K562 (cell line): ENCODE data around the gene COX18. TPM values are rescaled to one million over a fixed set of nuclear protein-coding genes. Genes with fewer than 3 reads are reported as not detected.

ENCODE experiments used
- ELF1 ChIP-seq: fragments of 200-800 bp; sonication (Bioruptor generic); IDR thresholded peaks from 2 replicates; pipeline ENCODE4 v1.6.1; 2016; ENCODE audit warnings: missing genetic modification characterization, missing compliant biosample characterization
- GABPA ChIP-seq: fragments of 200-800 bp; sonication (Bioruptor generic); conservative IDR thresholded peaks from 2 replicates; pipeline ENCODE4 v1.6.1; 2016; ENCODE audit warnings: low read depth, missing genetic modification characterization, missing compliant biosample characterization
- LCOR ChIP-seq: sonication (generic); formaldehyde crosslinking; IDR thresholded peaks from 2 replicates; pipeline ENCODE4 v1.8.0; 2022; ENCODE audit warnings: mild to moderate bottlenecking, missing genetic modification reagents
- MYC ChIP-seq, 2 experiments: fragments of 250-450 bp in 1 of 2; sonication (Bioruptor Pico) in 1 of 2; IDR thresholded peaks; 2 replicates each; pipeline versions ENCODE4 v1.5.1 to v1.6.1; 2012 to 2021; ENCODE audit warnings: low read depth in 2 of 2, borderline replicate concordance in 1 of 2, improper control_type of control experiment in 1 of 2, low read length in 1 of 2, mild to moderate bottlenecking in 1 of 2, moderate library complexity in 1 of 2
- NFRKB ChIP-seq: fragments of 450-650 bp; IDR thresholded peaks from 2 replicates; pipeline ENCODE4 v1.6.1; 2016; ENCODE audit warnings: low read depth
- NR2C1 ChIP-seq, 2 experiments: fragments of 450-650 bp; IDR thresholded peaks; 2 replicates each; pipeline ENCODE4 v1.6.1; 2017; ENCODE audit warnings: mild to moderate bottlenecking in 2 of 2, antibody characterized with exemption in 1 of 2, inconsistent platforms in 1 of 2, missing compliant biosample characterization in 1 of 2, missing genetic modification characterization in 1 of 2
- POLR2AphosphoS2 ChIP-seq: IDR thresholded peaks from 2 replicates; pipeline ENCODE4 v1.6.1; 2012; ENCODE audit warnings: low read length, improper control_type of control experiment
- SMARCE1 ChIP-seq: fragments of 450-650 bp; IDR thresholded peaks from 2 replicates; pipeline ENCODE4 v1.7.1; 2016; ENCODE audit warnings: mild to moderate bottlenecking
- SRSF3 ChIP-seq: fragments of 200-400 bp; formaldehyde crosslinking; IDR thresholded peaks from 2 replicates; pipeline ENCODE4 v1.6.1; 2016; ENCODE audit warnings: mild to moderate bottlenecking, low read length, moderate library complexity; ENCODE audit not compliant: insufficient read depth
- ZC3H4 ChIP-seq: sonication (generic); formaldehyde crosslinking; IDR thresholded peaks from 2 replicates; pipeline ENCODE4 v1.9.0; 2021; ENCODE audit warnings: missing genetic modification reagents, borderline replicate concordance
- polyA plus RNA-seq, 8 experiments: library from polyadenylated mRNA; depleted of rRNA in 4 of 8; stranded (reverse) in 5 of 8; unstranded in 3 of 8; fragments of >200 nt; fragmentation: Nextera tagmentation in 2 of 8; fragmentation: Illumina TruSeq in 1 of 8; extraction: Ambion mirVana in 2 of 8; extraction: Trizol in 1 of 8; gene quantifications; 2 replicates each; pipeline versions ENCODE4 v1.2.1 to v1.2.3, GENCODE V29; 2011 to 2014; ENCODE audit warnings: inconsistent platforms in 1 of 8, missing spikeins in 1 of 8
- total RNA-seq, 7 experiments: library from RNA; depleted of rRNA in 6 of 7; stranded (reverse); fragments of >200 nt in 6 of 7; fragmentation: Illumina TruSeq in 2 of 7; extraction: Trizol in 2 of 7; gene quantifications; 2 replicates each; pipeline versions ENCODE4 v1.2.1 to v1.2.3, GENCODE V29; 2011 to 2021; ENCODE audit warnings: low replicate concordance in 1 of 7
- TF ChIP-seq, protein P1 (sequence below): fragments of 450-650 bp; IDR thresholded peaks from 2 replicates; pipeline ENCODE4 v1.6.1; 2016; ENCODE audit warnings: borderline replicate concordance

COX18 gene
- total and polyA plus RNA-seq, 9 of the 15 experiments (the other 6 are each of a cell fraction or from before 2014, with no cell fraction given): 7.0 to 21.3 (median 14.7) TPM

GRCh38 chr4:73068491-73069337 lies 802 bp downstream of the COX18 start (continued):
- no peak for TF ChIP-seq SRSF3
- TF ChIP-seq POLR2AphosphoS2: 0 out of 2 replicates have a peak, but pooled peaks have one; percentile 45
- TF ChIP-seq GABPA: peak; percentile 51
- 0 out of 2 replicates have a peak, but pooled peaks have one; percentile 96 for TF ChIP-seq ZC3H4 (CRISPR knock-in tag)
- TF ChIP-seq MYC (IDR thresholded peaks at IDR 0.05; ENCODE audit: low read depth, low read length): no peak
- no peak for TF ChIP-seq MYC (CRISPR knock-in tag; IDR thresholded peaks at IDR 0.05; ENCODE audit: borderline replicate concordance, low read depth)
- peak; percentile 10; the same call in 1 of the 2 replicates for TF ChIP-seq LCOR (CRISPR knock-in tag)
- peak; percentile 19; the same call in 1 of the 2 replicates for TF ChIP-seq NFRKB
- no peak for TF ChIP-seq NR2C1 (IDR thresholded peaks at IDR 0.05)
- TF ChIP-seq NR2C1 (tag; IDR thresholded peaks at IDR 0.05): 0 out of 2 replicates have a peak, but pooled peaks have one; percentile 15
- TF ChIP-seq, protein P1, sequence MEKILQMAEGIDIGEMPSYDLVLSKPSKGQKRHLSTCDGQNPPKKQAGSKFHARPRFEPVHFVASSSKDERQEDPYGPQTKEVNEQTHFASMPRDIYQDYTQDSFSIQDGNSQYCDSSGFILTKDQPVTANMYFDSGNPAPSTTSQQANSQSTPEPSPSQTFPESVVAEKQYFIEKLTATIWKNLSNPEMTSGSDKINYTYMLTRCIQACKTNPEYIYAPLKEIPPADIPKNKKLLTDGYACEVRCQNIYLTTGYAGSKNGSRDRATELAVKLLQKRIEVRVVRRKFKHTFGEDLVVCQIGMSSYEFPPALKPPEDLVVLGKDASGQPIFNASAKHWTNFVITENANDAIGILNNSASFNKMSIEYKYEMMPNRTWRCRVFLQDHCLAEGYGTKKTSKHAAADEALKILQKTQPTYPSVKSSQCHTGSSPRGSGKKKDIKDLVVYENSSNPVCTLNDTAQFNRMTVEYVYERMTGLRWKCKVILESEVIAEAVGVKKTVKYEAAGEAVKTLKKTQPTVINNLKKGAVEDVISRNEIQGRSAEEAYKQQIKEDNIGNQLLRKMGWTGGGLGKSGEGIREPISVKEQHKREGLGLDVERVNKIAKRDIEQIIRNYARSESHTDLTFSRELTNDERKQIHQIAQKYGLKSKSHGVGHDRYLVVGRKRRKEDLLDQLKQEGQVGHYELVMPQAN: no peak
- peak; percentile 70 for TF ChIP-seq ELF1 (tag)
- TF ChIP-seq SMARCE1: 0 out of 2 replicates have a peak, but pooled peaks have one; percentile 15
